ENCODE measurements around the gene ZGPAT. TPM values are rescaled to one million over a fixed set of nuclear protein-coding genes. Genes with fewer than 3 reads are reported as not detected.
A peak's percentile ranks its signal among the peaks of the same experiment; 100 is the strongest.

ZGPAT gene
- total and polyA plus RNA-seq, 2 of the 13 experiments (the other 11 are each of a cell fraction or from before 2014, with no cell fraction given), result 23.0 to 41.9 TPM

GRCh38 chr20:63735859-63736718 lies 28.2 kb downstream of the ZGPAT start, which contains the start of gene LIME1 (continued):
- TF ChIP-seq MNT (IDR thresholded peaks at IDR 0.05) (no peak), PAXIP1 (CRISPR knock-in tag; conservative IDR thresholded peaks at IDR 0.05) (no peak), ZFP36L2 (CRISPR knock-in tag; IDR thresholded peaks at IDR 0.05) (no peak), E2F5 (CRISPR knock-in tag; conservative IDR thresholded peaks at IDR 0.05) (no peak), ZNF484 (CRISPR knock-in tag; IDR thresholded peaks at IDR 0.05; ENCODE audit: borderline replicate concordance, low read depth) (peak; percentile 43; the same call in 1 of the 2 replicates), NR1H2 (CRISPR knock-in tag; IDR thresholded peaks at IDR 0.05; ENCODE audit: borderline replicate concordance, low read depth) (peak; percentile 50; the same call in 1 of the 2 replicates), ZNF572 (CRISPR knock-in tag; IDR thresholded peaks at IDR 0.05) (0 out of 2 replicates have a peak, but pooled peaks have one; percentile 52), ZNF770 (CRISPR knock-in tag; IDR thresholded peaks at IDR 0.05) (no peak), HDAC1 (CRISPR knock-in tag; IDR thresholded peaks at IDR 0.05) (no peak), THAP7 (CRISPR knock-in tag; IDR thresholded peaks at IDR 0.05) (peak; percentile 48; the same call in 1 of the 2 replicates), ZNF333 (CRISPR knock-in tag; IDR thresholded peaks at IDR 0.05; ENCODE audit: borderline replicate concordance) (0 out of 2 replicates have a peak, but pooled peaks have one; percentile 33), BHLHE40 (IDR thresholded peaks at IDR 0.05; ENCODE audit: low read length) (no peak), MAZ (IDR thresholded peaks at IDR 0.05; ENCODE audit: borderline replicate concordance, low read depth, low read length) (no peak), MAZ (CRISPR knock-in tag; IDR thresholded peaks at IDR 0.05; ENCODE audit: low read depth) (no peak), ZBTB44 (CRISPR knock-in tag; IDR thresholded peaks at IDR 0.05) (no peak), SOX13 (IDR thresholded peaks at IDR 0.05) (no peak), SOX13 (CRISPR knock-in tag; conservative IDR thresholded peaks at IDR 0.05 in 1 of 2, IDR thresholded peaks at IDR 0.05 in 1 of 2) (no peak), MED1 (CRISPR knock-in tag; IDR thresholded peaks at IDR 0.05) (no peak)
